AML-193 (cell line): ENCODE measurements around the gene NTF3.
"Not testable (repeated sequence)": the region's sequence is repeated elsewhere in the genome, so short reads cannot be mapped to it uniquely, and the experiment has no call there.

Experiments
- DNase-seq, 2 experiments: peaks; one replicate each; lab custom pipeline; 2025; lab: John Stamatoyannopoulos, UW

NTF3 gene

DNA sequence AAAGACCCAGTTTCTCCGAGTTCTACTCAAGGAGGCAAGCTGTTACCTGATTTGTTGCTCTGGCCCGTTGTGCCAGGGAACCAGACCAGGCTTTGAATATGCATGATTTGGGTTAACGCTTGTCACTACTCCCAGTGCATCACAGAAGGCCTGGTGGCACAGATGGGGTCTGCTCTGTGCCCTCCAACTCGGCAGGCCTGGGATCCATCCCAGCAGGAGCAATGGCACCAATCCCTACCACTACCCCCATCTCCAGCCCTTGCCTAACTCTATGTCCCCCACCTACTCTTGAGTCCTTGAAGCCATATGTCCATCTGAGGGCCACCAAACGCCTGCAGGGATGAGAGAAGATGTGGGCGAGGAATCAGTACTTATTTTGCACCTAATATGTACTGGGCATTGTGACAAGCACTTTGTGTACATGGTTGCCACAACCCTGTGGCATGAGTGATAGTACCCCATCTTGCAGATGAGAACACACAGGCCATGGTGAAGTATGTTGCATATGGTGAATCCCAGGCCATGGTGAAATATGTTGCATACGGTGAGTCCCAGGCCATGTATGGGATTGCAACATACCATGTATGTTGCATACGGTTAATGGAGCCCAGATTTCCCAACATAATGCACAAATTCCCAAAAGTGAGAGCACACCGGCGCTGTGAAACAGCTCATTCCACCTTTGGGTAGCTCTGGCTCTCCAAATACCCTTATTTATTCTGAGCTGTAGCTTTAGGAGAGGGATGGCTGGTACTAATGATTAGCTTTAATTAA, 102.7 kb downstream of the NTF3 start:
- DNase-seq: no peak

DNA sequence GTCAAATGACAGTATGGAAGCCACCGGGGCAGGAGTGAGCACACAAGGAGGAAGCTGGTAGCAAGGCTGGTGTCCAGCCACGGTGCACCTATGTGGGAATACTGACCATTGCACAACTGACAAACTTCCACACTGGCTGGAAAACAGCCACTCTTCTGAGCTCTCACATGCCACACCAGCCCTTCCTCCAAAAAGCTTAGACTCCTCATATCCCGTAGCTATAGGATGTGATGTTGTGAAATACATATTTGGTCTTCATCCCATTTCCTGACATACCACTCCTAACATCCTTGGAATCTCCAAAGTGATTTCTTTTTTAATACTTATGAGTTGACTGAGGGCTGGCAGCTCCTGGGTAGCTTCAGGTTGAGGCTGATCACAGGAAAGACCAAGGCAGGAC, 103.6 kb downstream of the NTF3 start:
- no peak for DNase-seq

DNA sequence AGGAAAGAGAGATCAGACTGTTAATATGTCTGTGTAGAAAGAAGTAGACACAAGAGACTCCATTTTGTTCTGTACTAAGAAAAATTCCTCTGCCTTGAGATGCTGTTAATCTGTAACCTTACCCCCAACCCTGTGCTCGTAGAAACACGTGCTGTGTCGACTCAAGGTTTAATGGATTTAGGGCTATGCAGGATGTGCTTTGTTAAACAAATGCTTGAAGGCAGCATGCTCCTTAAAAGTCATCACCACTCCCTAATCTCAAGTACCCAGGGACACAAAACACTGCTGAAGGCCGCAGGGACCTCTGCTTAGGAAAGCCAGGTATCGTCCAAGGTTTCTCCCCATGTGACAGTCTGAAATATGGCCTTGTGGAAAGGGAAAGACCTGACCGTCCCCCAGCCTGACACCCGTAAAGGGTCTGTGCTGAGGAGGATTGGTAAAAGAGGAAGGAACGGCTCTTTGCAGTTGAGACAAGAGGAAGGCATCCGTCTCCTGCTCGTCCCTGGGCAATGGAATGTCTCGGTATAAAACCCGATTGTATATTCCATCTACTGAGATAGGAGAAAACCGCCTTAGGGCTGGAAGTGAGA, 105.2 kb downstream of the NTF3 start:
- not testable (repeated sequence) for DNase-seq

DNA sequence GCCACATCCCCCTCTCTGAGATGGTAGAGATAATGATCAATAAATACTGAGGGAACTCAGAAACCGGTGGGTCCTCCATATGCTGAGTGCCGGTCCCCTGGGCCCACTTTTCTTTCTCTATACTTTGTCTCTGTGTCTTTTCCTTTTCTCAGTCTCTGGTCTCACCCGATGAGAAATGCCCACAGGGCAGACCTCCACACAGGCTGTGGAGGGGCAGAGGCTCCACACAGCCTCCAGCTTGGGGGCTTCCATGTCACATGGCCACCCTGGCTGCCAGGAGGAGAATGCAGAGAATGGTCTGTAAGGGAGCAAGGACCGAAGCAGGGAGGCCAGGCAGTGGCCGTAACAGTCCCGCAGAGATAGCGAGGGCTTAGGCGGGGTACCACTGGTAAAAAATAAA, 105.9 kb downstream of the NTF3 start:
- no peak for DNase-seq
